OCI-LY1 (cell line): ENCODE results near the gene MOCS3.
A peak's percentile ranks its signal among the peaks of the same experiment; 100 is the strongest.

Experiments used
- H2AFZ ChIP-seq: fragments of 200-600 bp; sonication (generic), shearing (Covaris generic); 2 replicates; pipeline ENCODE4 v1.6.0; 2014; ENCODE audit warnings: antibody characterized with exemption, mild to moderate bottlenecking, low read length
- H3F3A ChIP-seq: fragments of 200-600 bp; sonication (generic), shearing (Covaris generic); 2 replicates; pipeline ENCODE4 v1.6.0; 2014; ENCODE audit warnings: mild to moderate bottlenecking, antibody characterized with exemption, low read length, moderate library complexity; ENCODE audit not compliant: insufficient read depth
- H3K27ac ChIP-seq: fragments of 200-600 bp; sonication (generic); 2 replicates; pipeline ENCODE4 v1.5.1; 2014; ENCODE audit warnings: low read length, mixed run types, mild to moderate bottlenecking, low read depth; ENCODE audit not compliant: poor library complexity, severe bottlenecking
- H3K27me3 ChIP-seq: fragments of 200-600 bp; sonication (generic); 2 replicates; pipeline ENCODE4 v1.6.0; 2014; ENCODE audit warnings: antibody characterized with exemption, mild to moderate bottlenecking, low read length, moderate library complexity; ENCODE audit not compliant: insufficient read depth
- H3K36me3 ChIP-seq: fragments of 200-600 bp; sonication (generic); 2 replicates; pipeline ENCODE4 v1.6.1; 2014; ENCODE audit warnings: mild to moderate bottlenecking, antibody characterized with exemption, low read length, moderate library complexity, mixed read lengths; ENCODE audit not compliant: insufficient read depth
- H3K4me1 ChIP-seq: fragments of 200-600 bp; sonication (generic); 2 replicates; pipeline ENCODE4 v1.5.1; 2014; ENCODE audit warnings: mild to moderate bottlenecking, low read length, moderate library complexity; ENCODE audit not compliant: insufficient read depth, severe bottlenecking
- H3K4me2 ChIP-seq: fragments of 200-600 bp; sonication (generic), shearing (Covaris generic); 2 replicates; pipeline ENCODE4 v1.6.1; 2014; ENCODE audit warnings: low read length
- H3K4me3 ChIP-seq: fragments of 200-600 bp; sonication (generic); 2 replicates; pipeline ENCODE4 v1.5.1; 2014; ENCODE audit warnings: low read length, low read depth, mild to moderate bottlenecking, mixed read lengths; ENCODE audit not compliant: poor library complexity, severe bottlenecking
- H3K79me2 ChIP-seq: fragments of 200-600 bp; shearing (Covaris generic); 2 replicates; pipeline ENCODE4 v1.6.1; 2016; ENCODE audit warnings: mixed run types, low read length, mixed read lengths; ENCODE audit not compliant: insufficient read depth
- H3K9ac ChIP-seq: fragments of 200-600 bp; sonication (generic), shearing (Covaris generic); 2 replicates; pipeline ENCODE4 v1.6.1; 2014; ENCODE audit warnings: mild to moderate bottlenecking, low read length, mixed read lengths
- H3K9me2 ChIP-seq: fragments of 200-600 bp; sonication (generic), shearing (Covaris generic); 2 replicates; pipeline ENCODE4 v1.6.1; 2014; ENCODE audit warnings: low read depth, mild to moderate bottlenecking, low read length, mixed read lengths
- H3K9me3 ChIP-seq: fragments of 200-600 bp; shearing (Covaris generic); 2 replicates; pipeline ENCODE4 v1.6.1; 2014; ENCODE audit warnings: low read length, mixed read lengths
- H4K20me1 ChIP-seq: fragments of 200-600 bp; sonication (generic), shearing (Covaris generic); 2 replicates; pipeline ENCODE4 v1.6.0; 2016; ENCODE audit warnings: mild to moderate bottlenecking, low read length; ENCODE audit not compliant: insufficient read depth
- EZH2 ChIP-seq: fragments of 200-600 bp; sonication (generic), shearing (Covaris generic); IDR thresholded peaks from 2 replicates; pipeline ENCODE4 v1.8.0; 2017; ENCODE audit warnings: borderline replicate concordance, mixed run types, mild to moderate bottlenecking, antibody characterized with exemption, low read length, moderate library complexity, mixed read lengths
- TF ChIP-seq, protein P1 (sequence below): fragments of 200-600 bp; sonication (generic), shearing (Covaris generic); IDR thresholded peaks from 2 replicates; pipeline ENCODE4 v1.5.1; 2017; ENCODE audit warnings: mild to moderate bottlenecking, antibody characterized with exemption, low read length, moderate library complexity, mixed read lengths

The MOCS3 gene

DNA sequence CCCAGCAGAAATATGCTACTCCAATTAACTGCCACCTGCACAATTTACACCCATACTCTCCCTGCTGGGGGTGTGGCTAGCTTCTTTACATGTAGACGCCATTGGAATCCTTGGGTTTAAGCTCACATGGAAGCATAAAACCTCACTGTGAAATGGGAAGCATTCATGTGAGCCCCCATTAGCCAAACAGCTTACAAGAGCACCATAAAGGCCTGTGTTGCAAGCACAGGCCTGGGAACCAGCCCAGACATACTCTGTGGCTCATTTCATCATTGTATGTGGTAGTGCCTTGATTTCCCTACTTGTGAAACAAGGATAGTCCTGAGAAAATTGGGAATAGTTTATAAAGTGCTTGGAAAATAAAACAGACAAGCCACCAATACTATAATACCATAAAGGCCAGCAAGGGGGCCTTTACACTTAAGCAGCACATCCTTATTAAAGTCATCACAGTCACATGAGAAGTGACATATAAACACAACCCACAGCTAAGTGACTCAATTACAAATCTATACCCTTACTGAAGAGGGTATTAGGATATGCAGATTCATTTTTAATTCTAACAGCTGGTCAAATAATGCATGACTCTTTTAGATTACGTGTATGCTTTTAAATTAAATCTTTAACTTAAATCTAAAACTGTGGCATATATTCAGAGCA, 34.2 kb upstream of the MOCS3 start:
- Histone ChIP-seq H3K4me2 (peak overlapping the region; percentile 16; the same call in 1 of the 2 replicates), H3K4me3 (no peak overlapping the region), H3K4me1 (peaks cover 92% of the 10 kb centered on the region), H3K9ac (no peak overlapping the region), H3K9me2 (no peaks in the 10 kb centered on the region), H3K36me3 (peaks cover 93% of the 10 kb centered on the region), H3K9me3 (no peaks in the 10 kb centered on the region), H3F3A (no peaks in the 10 kb centered on the region), H4K20me1 (peaks cover 8% of the 10 kb centered on the region; the same call in 1 of the 2 replicates), H3K79me2 (peaks cover 100% of the 10 kb centered on the region), H3K27me3 (no peaks in the 10 kb centered on the region), H2AFZ (no peak overlapping the region), H3K27ac (no peak overlapping the region)
- TF ChIP-seq, protein P1, sequence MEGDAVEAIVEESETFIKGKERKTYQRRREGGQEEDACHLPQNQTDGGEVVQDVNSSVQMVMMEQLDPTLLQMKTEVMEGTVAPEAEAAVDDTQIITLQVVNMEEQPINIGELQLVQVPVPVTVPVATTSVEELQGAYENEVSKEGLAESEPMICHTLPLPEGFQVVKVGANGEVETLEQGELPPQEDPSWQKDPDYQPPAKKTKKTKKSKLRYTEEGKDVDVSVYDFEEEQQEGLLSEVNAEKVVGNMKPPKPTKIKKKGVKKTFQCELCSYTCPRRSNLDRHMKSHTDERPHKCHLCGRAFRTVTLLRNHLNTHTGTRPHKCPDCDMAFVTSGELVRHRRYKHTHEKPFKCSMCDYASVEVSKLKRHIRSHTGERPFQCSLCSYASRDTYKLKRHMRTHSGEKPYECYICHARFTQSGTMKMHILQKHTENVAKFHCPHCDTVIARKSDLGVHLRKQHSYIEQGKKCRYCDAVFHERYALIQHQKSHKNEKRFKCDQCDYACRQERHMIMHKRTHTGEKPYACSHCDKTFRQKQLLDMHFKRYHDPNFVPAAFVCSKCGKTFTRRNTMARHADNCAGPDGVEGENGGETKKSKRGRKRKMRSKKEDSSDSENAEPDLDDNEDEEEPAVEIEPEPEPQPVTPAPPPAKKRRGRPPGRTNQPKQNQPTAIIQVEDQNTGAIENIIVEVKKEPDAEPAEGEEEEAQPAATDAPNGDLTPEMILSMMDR, result no peak
- no peak for TF ChIP-seq EZH2

- Histone ChIP-seq H3F3A (no peaks in the 10 kb centered on the region), H2AFZ (no peak overlapping the region), H3K4me1 (peaks cover 83% of the 10 kb centered on the region), H3K27ac (no peak overlapping the region), H3K36me3 (peaks cover 81% of the 10 kb centered on the region), H3K9me2 (no peaks in the 10 kb centered on the region), H4K20me1 (peaks cover 5% of the 10 kb centered on the region; the same call in 1 of the 2 replicates), H3K9ac (no peak overlapping the region), H3K4me2 (0 out of 2 replicates have a peak overlapping the region, but pooled peaks have one; percentile 32), H3K27me3 (no peaks in the 10 kb centered on the region), H3K4me3 (no peak overlapping the region), H3K9me3 (no peaks in the 10 kb centered on the region), H3K79me2 (peaks cover 89% of the 10 kb centered on the region)
- no peak for TF ChIP-seq EZH2
- TF ChIP-seq, protein P1, result no peak
These were observed 32.1 kb upstream of the MOCS3 start for GRCh38 chr20:50926530-50926929.

GRCh38 chr20:50928469-50928868, 30.1 kb upstream of the MOCS3 start:
- Histone ChIP-seq H3K79me2 (peaks cover 70% of the 10 kb centered on the region), H3K27ac (no peak overlapping the region), H3K36me3 (peaks cover 74% of the 10 kb centered on the region), H3F3A (0 out of 2 replicates have a peak, but pooled peaks cover 5% of the 10 kb centered on the region), H2AFZ (no peak overlapping the region), H4K20me1 (0 out of 2 replicates have a peak, but pooled peaks cover 5% of the 10 kb centered on the region), H3K27me3 (no peaks in the 10 kb centered on the region), H3K9me3 (no peaks in the 10 kb centered on the region), H3K4me3 (peak overlapping the region; percentile 99), H3K9ac (peak overlapping the region; percentile 35; the same call in 1 of the 2 replicates), H3K4me2 (peak overlapping the region; percentile 100), H3K4me1 (peaks cover 74% of the 10 kb centered on the region), H3K9me2 (no peaks in the 10 kb centered on the region)
- no peak for TF ChIP-seq EZH2
- TF ChIP-seq, protein P1, result no peak
